Astrocyte (in vitro differentiated cells and primary cell): ENCODE results near the gene KDM4B.

Experiments used
- EZH2 ChIP-seq: IDR thresholded peaks from 2 replicates; pipeline ENCODE4 v1.6.1; 2012; ENCODE audit warnings: mild to moderate bottlenecking, low read length, inconsistent platforms; ENCODE audit not compliant: insufficient read depth
- TF ChIP-seq, protein P1 (sequence below): IDR thresholded peaks from 2 replicates; pipeline ENCODE4 v1.5.1; 2011; ENCODE audit warnings: low read depth, mild to moderate bottlenecking, inconsistent platforms, low read length, moderate library complexity; ENCODE audit not compliant: insufficient read depth

DNA sequence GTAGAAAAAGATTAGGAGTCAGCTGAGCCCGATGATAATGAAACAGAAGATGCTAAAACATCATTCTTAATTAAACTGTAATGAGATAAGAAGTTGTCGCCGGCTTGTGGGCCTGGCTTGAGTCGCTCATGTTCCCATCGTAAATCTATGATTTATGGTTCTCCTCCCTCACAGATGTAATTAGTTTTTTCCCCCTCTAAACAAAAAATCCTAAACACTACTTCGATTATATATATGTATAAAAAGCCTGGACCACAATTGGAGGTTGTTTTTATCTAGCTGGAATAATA is 220.3 kb downstream of the KDM4B start:
- TF ChIP-seq, protein P1, sequence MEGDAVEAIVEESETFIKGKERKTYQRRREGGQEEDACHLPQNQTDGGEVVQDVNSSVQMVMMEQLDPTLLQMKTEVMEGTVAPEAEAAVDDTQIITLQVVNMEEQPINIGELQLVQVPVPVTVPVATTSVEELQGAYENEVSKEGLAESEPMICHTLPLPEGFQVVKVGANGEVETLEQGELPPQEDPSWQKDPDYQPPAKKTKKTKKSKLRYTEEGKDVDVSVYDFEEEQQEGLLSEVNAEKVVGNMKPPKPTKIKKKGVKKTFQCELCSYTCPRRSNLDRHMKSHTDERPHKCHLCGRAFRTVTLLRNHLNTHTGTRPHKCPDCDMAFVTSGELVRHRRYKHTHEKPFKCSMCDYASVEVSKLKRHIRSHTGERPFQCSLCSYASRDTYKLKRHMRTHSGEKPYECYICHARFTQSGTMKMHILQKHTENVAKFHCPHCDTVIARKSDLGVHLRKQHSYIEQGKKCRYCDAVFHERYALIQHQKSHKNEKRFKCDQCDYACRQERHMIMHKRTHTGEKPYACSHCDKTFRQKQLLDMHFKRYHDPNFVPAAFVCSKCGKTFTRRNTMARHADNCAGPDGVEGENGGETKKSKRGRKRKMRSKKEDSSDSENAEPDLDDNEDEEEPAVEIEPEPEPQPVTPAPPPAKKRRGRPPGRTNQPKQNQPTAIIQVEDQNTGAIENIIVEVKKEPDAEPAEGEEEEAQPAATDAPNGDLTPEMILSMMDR: no peak
- TF ChIP-seq EZH2: no peak
